Measurements from ENCODE around the gene HERC6.
A peak's percentile ranks its signal among the peaks of the same experiment; 100 is the strongest.
"Not testable (repeated sequence)": the region's sequence is repeated elsewhere in the genome, so short reads cannot be mapped to it uniquely, and the experiment has no call there.

HERC6 gene

GRCh38 chr4:88448211-88448765 lies 69.6 kb downstream of the HERC6 start:
- DNase-seq, result not testable (repeated sequence)

GRCh38 chr4:88448889-88449288 lies 70.2 kb downstream of the HERC6 start:
- no peak for DNase-seq

GRCh38 chr4:88449290-88449689 lies 70.6 kb downstream of the HERC6 start:
- no peak for DNase-seq

GRCh38 chr4:88451205-88451604 lies 72.6 kb downstream of the HERC6 start:
- DNase-seq, result no peak

- no peak for DNase-seq
These were observed 74.3 kb downstream of the HERC6 start for GRCh38 chr4:88452912-88453311.

- peak; percentile 79 for DNase-seq
These were observed 78.1 kb downstream of the HERC6 start, which contains the start of gene HERC5 for GRCh38 chr4:88456670-88457306. TSS of gene HERC5 (plus strand) at chr4:88457119. CDS start at chr4:88457270, 151 bp downstream.

- DNase-seq, result peak; percentile 13
These were observed 78.9 kb downstream of the HERC6 start for GRCh38 chr4:88457307-88458103.

GRCh38 chr4:88458104-88458740 lies 79.6 kb downstream of the HERC6 start:
- no peak for DNase-seq

- no peak for DNase-seq
These were observed 87.1 kb downstream of the HERC6 start for GRCh38 chr4:88465653-88466192.

- no peak for DNase-seq
These were observed 88.7 kb downstream of the HERC6 start for GRCh38 chr4:88467392-88467791.

- no peak for DNase-seq
These were observed 98.7 kb downstream of the HERC6 start for GRCh38 chr4:88477229-88477860.

- no peak for DNase-seq
These were observed 99.6 kb downstream of the HERC6 start for GRCh38 chr4:88478247-88478646.

- DNase-seq, result peak; percentile 1
These were observed 102.9 kb downstream of the HERC6 start for GRCh38 chr4:88481537-88481936.

- DNase-seq, result no peak
These were observed 110.6 kb downstream of the HERC6 start for GRCh38 chr4:88489100-88489761.

All from fibroblast of upper back skin (primary cell).